ENCODE data around the gene OR1F1.

- TF ChIP-seq, protein P1, sequence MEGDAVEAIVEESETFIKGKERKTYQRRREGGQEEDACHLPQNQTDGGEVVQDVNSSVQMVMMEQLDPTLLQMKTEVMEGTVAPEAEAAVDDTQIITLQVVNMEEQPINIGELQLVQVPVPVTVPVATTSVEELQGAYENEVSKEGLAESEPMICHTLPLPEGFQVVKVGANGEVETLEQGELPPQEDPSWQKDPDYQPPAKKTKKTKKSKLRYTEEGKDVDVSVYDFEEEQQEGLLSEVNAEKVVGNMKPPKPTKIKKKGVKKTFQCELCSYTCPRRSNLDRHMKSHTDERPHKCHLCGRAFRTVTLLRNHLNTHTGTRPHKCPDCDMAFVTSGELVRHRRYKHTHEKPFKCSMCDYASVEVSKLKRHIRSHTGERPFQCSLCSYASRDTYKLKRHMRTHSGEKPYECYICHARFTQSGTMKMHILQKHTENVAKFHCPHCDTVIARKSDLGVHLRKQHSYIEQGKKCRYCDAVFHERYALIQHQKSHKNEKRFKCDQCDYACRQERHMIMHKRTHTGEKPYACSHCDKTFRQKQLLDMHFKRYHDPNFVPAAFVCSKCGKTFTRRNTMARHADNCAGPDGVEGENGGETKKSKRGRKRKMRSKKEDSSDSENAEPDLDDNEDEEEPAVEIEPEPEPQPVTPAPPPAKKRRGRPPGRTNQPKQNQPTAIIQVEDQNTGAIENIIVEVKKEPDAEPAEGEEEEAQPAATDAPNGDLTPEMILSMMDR (IDR thresholded peaks at IDR 0.05): no peak
- TF ChIP-seq POLR2A (IDR thresholded peaks at IDR 0.05): no peak
Observed at GRCh38 chr16:3216263-3216640, 28.2 kb downstream of the OR1F1 start.
